Colonic mucosa (tissue), 4 donors: ENCODE measurements around the gene RIPOR2. TPM values are rescaled to one million over a fixed set of nuclear protein-coding genes. Genes with fewer than 3 reads are reported as not detected.

Source experiments
- DNase-seq: peaks from one replicate; pipeline ENCODE4 v3.0.0-alpha.2; 2020
- H3K27ac ChIP-seq: fragments of 200-600 bp; one replicate; pipeline ENCODE4 v1.8.0; 2021
- H3K27me3 ChIP-seq: fragments of 200-600 bp; one replicate; pipeline ENCODE4 v1.8.0; 2021
- H3K36me3 ChIP-seq: fragments of 200-600 bp; one replicate; pipeline ENCODE4 v1.8.0; 2021
- H3K4me1 ChIP-seq: fragments of 200-600 bp; one replicate; pipeline ENCODE4 v1.8.0; 2021; ENCODE audit warnings: mild to moderate bottlenecking
- H3K4me3 ChIP-seq: fragments of 200-600 bp; one replicate; pipeline ENCODE4 v1.8.0; 2021
- H3K9ac ChIP-seq, 2 donors: one replicate each; pipeline ENCODE4 v1.7.0; 2013; ENCODE audit warnings: control low read depth in 2 of 2, low read depth in 2 of 2, low read length in 2 of 2
- H3K9me3 ChIP-seq: fragments of 200-600 bp; one replicate; pipeline ENCODE4 v1.8.0; 2021
- intact Hi-C: fragments of 100-400 bp; cut with DNase I; formaldehyde crosslinking; loops from one replicate; pipeline ENCODE4 v1.14.1; 2022
- total RNA-seq, 2 donors: library from RNA; stranded (reverse); fragmentation: NEBNext Ultra II Directional in 1 of 2; extraction: Animal tissue kit (Norgen Biotek cat#: 25700) in 1 of 2; gene quantifications; one replicate each; pipeline ENCODE4 v1.2.1, GENCODE V29; 2021
- TF ChIP-seq, protein P1 (sequence below): fragments of 200-600 bp; IDR thresholded peaks from one replicate; pipeline ENCODE4 v1.8.0; 2022; ENCODE audit warnings: antibody characterized with exemption, mild to moderate bottlenecking
- donor health status: healthy.
- donor health status: DM: no; HTN: no; CAD: no.
- donor health status: DM: no; HTN: no; CAD: no.

RIPOR2 gene
- total RNA-seq, 2 donors from 2014 or later: 1.8 to 2.0 TPM

DNA sequence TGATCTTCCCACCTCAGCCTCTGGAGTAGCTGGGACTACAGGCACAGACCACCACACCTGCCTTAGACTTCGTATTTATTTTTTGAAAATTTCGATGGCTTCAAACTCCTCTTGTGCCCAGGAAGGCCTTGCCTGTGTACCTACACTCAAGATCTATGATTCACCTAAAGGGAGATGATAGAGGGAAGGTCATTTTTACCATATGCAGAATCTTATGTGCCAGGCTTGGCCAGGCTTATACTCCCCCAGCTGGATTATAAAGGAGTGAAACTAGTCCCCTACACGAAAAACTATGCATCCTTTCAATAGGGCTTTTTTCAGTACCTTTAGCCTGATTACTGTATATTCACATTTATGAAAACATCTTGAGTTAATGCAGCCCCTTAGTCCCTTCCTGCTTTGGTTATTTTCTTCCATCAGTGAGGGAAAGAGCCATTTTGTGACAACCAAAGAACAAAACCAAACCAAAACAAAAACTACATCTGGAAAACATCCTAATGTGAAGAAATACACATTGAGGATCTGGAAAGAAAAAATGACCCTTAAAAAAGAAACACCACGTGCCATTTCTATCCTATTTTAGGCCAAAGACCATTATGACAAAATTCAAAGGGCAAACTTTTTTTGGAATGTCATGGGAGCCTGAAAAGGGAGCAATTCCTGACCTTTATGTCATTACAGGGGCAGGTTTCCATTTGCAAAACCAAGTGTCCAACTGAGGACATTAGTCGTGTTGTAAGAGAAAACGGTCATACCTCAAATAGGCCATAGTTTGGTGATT lies 34.7 kb downstream of the RIPOR2 start:
- Histone ChIP-seq H3K4me1 (no peaks in the 10 kb centered on the region), H3K9me3 (no peaks in the 10 kb centered on the region), H3K4me3 (no peak overlapping the region), H3K9ac (no peak overlapping the region), H3K27ac (no peak overlapping the region), H3K36me3 (no peaks in the 10 kb centered on the region), H3K27me3 (no peaks in the 10 kb centered on the region)
- intact Hi-C loops: no loop called here
- TF ChIP-seq, protein P1, sequence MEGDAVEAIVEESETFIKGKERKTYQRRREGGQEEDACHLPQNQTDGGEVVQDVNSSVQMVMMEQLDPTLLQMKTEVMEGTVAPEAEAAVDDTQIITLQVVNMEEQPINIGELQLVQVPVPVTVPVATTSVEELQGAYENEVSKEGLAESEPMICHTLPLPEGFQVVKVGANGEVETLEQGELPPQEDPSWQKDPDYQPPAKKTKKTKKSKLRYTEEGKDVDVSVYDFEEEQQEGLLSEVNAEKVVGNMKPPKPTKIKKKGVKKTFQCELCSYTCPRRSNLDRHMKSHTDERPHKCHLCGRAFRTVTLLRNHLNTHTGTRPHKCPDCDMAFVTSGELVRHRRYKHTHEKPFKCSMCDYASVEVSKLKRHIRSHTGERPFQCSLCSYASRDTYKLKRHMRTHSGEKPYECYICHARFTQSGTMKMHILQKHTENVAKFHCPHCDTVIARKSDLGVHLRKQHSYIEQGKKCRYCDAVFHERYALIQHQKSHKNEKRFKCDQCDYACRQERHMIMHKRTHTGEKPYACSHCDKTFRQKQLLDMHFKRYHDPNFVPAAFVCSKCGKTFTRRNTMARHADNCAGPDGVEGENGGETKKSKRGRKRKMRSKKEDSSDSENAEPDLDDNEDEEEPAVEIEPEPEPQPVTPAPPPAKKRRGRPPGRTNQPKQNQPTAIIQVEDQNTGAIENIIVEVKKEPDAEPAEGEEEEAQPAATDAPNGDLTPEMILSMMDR: no peak
- no peak for DNase-seq

DNA sequence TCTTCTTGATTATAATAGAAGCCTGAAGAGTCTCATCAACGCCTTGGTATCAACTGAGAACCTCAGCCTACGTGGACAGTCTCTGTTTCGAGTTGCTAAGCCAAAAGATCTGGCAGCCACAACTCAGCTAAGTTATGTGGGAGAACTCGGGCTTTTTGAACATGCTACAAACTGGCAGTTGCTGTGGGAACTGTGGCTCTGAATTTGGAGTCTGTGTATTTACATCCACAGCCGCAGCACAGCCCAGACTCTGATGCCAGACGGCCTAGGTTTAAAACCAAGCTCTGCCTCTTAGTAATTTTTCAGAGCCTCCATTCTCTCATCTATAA lies 35.8 kb downstream of the RIPOR2 start:
- Histone ChIP-seq H3K36me3 (no peaks in the 10 kb centered on the region), H3K9me3 (no peaks in the 10 kb centered on the region), H3K9ac (no peak overlapping the region), H3K4me1 (no peaks in the 10 kb centered on the region), H3K4me3 (no peak overlapping the region), H3K27ac (no peak overlapping the region), H3K27me3 (no peaks in the 10 kb centered on the region)
- intact Hi-C loops: no loop called here
- TF ChIP-seq, protein P1: no peak
- DNase-seq: no peak

DNA sequence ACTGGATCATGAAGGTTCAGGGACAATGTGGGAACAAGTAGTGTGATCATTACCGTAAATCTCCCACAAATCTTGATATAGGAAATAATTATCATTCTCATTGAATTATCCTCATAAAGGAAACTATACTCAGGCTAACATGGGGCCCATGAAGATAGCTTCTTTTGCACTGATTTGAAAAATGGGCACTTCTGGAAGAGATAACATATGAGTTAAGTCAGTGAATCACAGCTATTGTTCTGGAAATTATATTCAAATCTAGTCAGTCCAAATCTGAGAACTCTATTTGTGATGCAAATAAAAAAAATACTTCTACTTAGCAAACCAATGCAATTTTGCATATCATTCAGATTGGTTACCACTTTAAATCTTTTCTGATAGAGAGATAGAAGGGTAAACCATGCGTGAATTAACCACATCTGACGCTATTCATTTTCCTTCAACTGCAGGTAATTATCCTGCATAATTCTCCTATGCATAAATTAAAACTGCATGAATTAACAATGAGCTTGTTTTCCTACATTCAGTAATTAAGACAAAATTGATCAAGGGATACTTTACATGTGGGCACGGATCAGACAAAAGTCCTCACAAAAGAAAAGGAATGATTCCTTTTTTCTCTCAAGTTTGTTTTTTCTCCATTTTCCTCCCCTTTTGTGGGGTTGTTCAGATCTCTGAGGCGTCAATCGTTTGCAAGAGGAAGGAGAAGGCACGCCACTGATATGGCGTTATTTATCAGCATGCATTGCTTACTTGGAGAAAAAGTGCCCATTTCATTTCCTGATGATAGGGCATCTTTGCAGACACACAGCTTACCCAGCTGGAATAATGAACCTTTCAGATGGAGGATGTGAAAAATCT lies 36.4 kb downstream of the RIPOR2 start:
- TF ChIP-seq, protein P1: no peak
- Histone ChIP-seq H3K9me3 (no peaks in the 10 kb centered on the region), H3K36me3 (no peaks in the 10 kb centered on the region), H3K4me3 (no peak overlapping the region), H3K27ac (no peak overlapping the region), H3K9ac (no peak overlapping the region), H3K4me1 (no peaks in the 10 kb centered on the region), H3K27me3 (no peaks in the 10 kb centered on the region)
- intact Hi-C loops: no loop called here
- DNase-seq: no peak

DNA sequence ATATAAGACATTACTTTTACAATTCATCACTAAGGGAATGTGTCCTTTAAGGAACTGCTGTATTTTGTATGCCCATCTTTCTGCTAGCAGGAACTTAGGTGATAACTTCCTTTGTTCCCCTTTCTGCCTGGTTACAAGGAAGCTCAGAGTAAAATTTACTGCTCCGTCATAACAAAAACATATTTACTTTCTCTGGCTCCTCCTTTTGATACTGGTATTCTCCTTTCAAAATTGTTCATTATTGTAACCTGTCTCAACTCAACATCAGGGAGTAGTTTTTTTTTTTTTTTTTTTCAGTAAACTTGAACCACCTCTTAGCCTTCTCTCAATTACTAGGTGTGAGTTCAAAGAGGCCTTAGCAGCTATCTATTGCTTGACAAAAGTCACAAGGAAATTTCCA lies 37.1 kb downstream of the RIPOR2 start:
- Histone ChIP-seq H3K9me3 (no peaks in the 10 kb centered on the region), H3K27me3 (no peaks in the 10 kb centered on the region), H3K4me3 (no peak overlapping the region), H3K9ac (no peak overlapping the region), H3K27ac (no peak overlapping the region), H3K36me3 (no peaks in the 10 kb centered on the region), H3K4me1 (no peaks in the 10 kb centered on the region)
- TF ChIP-seq, protein P1: no peak
- intact Hi-C loops: no loop called here
- no peak for DNase-seq

DNA sequence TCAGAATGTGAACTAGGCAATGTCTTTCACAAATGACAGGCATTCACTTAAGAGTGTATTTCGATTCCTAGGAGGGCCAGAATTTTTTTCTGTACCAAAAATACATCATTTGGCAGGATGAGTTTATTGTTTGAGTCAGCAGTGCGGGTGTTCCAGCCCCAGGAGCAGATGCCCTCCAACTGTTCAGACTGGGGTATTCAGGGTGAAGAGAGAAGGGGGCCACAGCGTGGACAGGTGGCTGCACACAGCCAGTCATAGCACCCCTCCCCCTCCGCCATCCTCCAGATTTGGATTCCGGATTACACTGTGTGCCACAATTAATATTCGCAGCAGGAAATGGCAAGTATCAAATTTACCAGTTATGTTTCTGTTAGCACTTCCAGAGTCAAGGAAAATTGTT lies 38.6 kb downstream of the RIPOR2 start:
- no peaks in the 10 kb centered on the region for H3K27me3 ChIP-seq
- H3K27ac ChIP-seq: no peak overlapping the region
- H3K4me3 ChIP-seq: no peak overlapping the region
- TF ChIP-seq, protein P1: no peak
- intact Hi-C loops: no loop called here
- no peaks in the 10 kb centered on the region for H3K4me1 ChIP-seq
- no peak for DNase-seq
- H3K9me3 ChIP-seq: no peaks in the 10 kb centered on the region
- no peaks in the 10 kb centered on the region for H3K36me3 ChIP-seq
- no peak overlapping the region for H3K9ac ChIP-seq
